ENCODE data around the gene OR2A2. TPM values are rescaled to one million over a fixed set of nuclear protein-coding genes. Genes with fewer than 3 reads are reported as not detected.

OR2A2 gene
- total RNA-seq, 1 experiment from 2014 or later = not detected

- in situ Hi-C loops (cut with HindIII; ENCODE audit: low pct_unique_long_range_greater_than_20kb, low sequenced_read_pairs) = no loop called here
- Histone ChIP-seq H3K27ac (ENCODE audit: low read length) (no peak overlapping the region), H3K36me3 (ENCODE audit: control insufficient read depth, insufficient read depth, low read length) (no peaks in the 10 kb centered on the region), H3K9me3 (ENCODE audit: control insufficient read depth, insufficient read depth, low read depth, low read length) (no peaks in the 10 kb centered on the region), H3K4me3 (ENCODE audit: low read depth in 2 of 2, low read length in 2 of 2) (no peak overlapping the region), H3K4me1 (ENCODE audit: control insufficient read depth, insufficient read depth, low read length) (no peaks in the 10 kb centered on the region), H3K27me3 (ENCODE audit: control insufficient read depth, insufficient read depth, low read length) (no peaks in the 10 kb centered on the region)
- BruUV-seq (replicated peaks) = no TSS peak
- TF ChIP-seq POLR2AphosphoS5 (IDR thresholded peaks at IDR 0.05; ENCODE audit: low read depth, low read length) (no peak), SIN3A (IDR thresholded peaks at IDR 0.05; ENCODE audit: borderline replicate concordance, insufficient read depth, low read depth, low read length) (no peak), TCF7L2 (IDR thresholded peaks at IDR 0.05; ENCODE audit: low read depth, low read length) (no peak), REST (IDR thresholded peaks at IDR 0.05; ENCODE audit: insufficient read depth in 1 of 2, low read depth in 2 of 2, low read length in 1 of 2) (no peak)
- CTCF ChIA-PET = no interaction called here
- no peak for ATAC-seq
- POLR2A ChIA-PET = no interaction called here
- DNase-seq (ENCODE audit: low read depth, low spot score) = no peak
- intact Hi-C loops (cut with micrococcal nuclease; ENCODE audit: unreplicated experiment) = no loop called here
These were observed 8.8 kb upstream of the OR2A2 start for GRCh38 chr7:144100607-144101006.

- in situ Hi-C loops (cut with HindIII; ENCODE audit: low pct_unique_long_range_greater_than_20kb, low sequenced_read_pairs) = no loop called here
- H3K4me1 ChIP-seq (ENCODE audit: control insufficient read depth, insufficient read depth, low read length) = no peaks in the 10 kb centered on the region
- no peaks in the 10 kb centered on the region for H3K36me3 ChIP-seq (ENCODE audit: control insufficient read depth, insufficient read depth, low read length)
- H3K4me3 ChIP-seq (ENCODE audit: low read depth in 2 of 2, low read length in 2 of 2) = no peak overlapping the region
- no TSS peak for BruUV-seq (replicated peaks)
- POLR2A ChIA-PET = no interaction called here
- no peak for TF ChIP-seq SIN3A (IDR thresholded peaks at IDR 0.05; ENCODE audit: borderline replicate concordance, insufficient read depth, low read depth, low read length)
- TF ChIP-seq REST (IDR thresholded peaks at IDR 0.05; ENCODE audit: insufficient read depth in 1 of 2, low read depth in 2 of 2, low read length in 1 of 2) = no peak
- TF ChIP-seq CTCF (IDR thresholded peaks at IDR 0.05) = no peak
- no peak for TF ChIP-seq TCF7L2 (IDR thresholded peaks at IDR 0.05; ENCODE audit: low read depth, low read length)
- TF ChIP-seq POLR2AphosphoS5 (IDR thresholded peaks at IDR 0.05; ENCODE audit: low read depth, low read length) = no peak
- H3K27me3 ChIP-seq (ENCODE audit: control insufficient read depth, insufficient read depth, low read length) = no peaks in the 10 kb centered on the region
- DNase-seq (ENCODE audit: low read depth, low spot score) (no peak), ATAC-seq (no peak)
- intact Hi-C loops (cut with micrococcal nuclease; ENCODE audit: unreplicated experiment) = no loop called here
- H3K9me3 ChIP-seq (ENCODE audit: control insufficient read depth, insufficient read depth, low read depth, low read length) = no peaks in the 10 kb centered on the region
- no peak overlapping the region for H3K27ac ChIP-seq (ENCODE audit: low read length)
- CTCF ChIA-PET = no interaction called here
These were observed 7.3 kb upstream of the OR2A2 start for GRCh38 chr7:144102041-144102440.

Measured in Panc1 (cell line).